Measurements from ENCODE around the gene HS3ST3B1.

Gene HS3ST3B1

GRCh38 chr17:14351493-14351892 lies 50.6 kb downstream of the HS3ST3B1 start:
- TF ChIP-seq SPI1 (IDR thresholded peaks at IDR 0.05; ENCODE audit: borderline replicate concordance, low read depth) (no peak; the same call in 1 of the 2 replicates), REST (IDR thresholded peaks at IDR 0.05; ENCODE audit: insufficient replicate concordance, low read depth) (no peak), CTCF (IDR thresholded peaks at IDR 0.05; ENCODE audit: insufficient read depth, low read length) (no peak)
- Histone ChIP-seq H3K27me3 (ENCODE audit: insufficient read depth, poor library complexity, severe bottlenecking) (no peaks in the 10 kb centered on the region), H3K27ac (replicated peaks) (peak overlapping the region; percentile 8; the same call in 1 of the 2 replicates), H3K4me3 (replicated peaks; ENCODE audit: insufficient read depth, low read length) (no peak overlapping the region)
- DNase-seq (ENCODE audit: low read depth in 1 of 2, low spot score in 1 of 2), result peak in 1 of 2 experiments; percentile 1

GRCh38 chr17:14352136-14352535 lies 51.3 kb downstream of the HS3ST3B1 start:
- peak overlapping the region; percentile 8; the same call in 1 of the 2 replicates for H3K27ac ChIP-seq (replicated peaks)
- no peak overlapping the region for H3K4me3 ChIP-seq (replicated peaks; ENCODE audit: insufficient read depth, low read length)
- DNase-seq (ENCODE audit: low read depth in 1 of 2, low spot score in 1 of 2), result peak in 1 of 2 experiments; percentile 23
- H3K27me3 ChIP-seq (ENCODE audit: insufficient read depth, poor library complexity, severe bottlenecking), result no peaks in the 10 kb centered on the region
- peak; percentile 54; the same call in 1 of the 2 replicates for TF ChIP-seq SPI1 (IDR thresholded peaks at IDR 0.05; ENCODE audit: borderline replicate concordance, low read depth)
- TF ChIP-seq REST (IDR thresholded peaks at IDR 0.05; ENCODE audit: insufficient replicate concordance, low read depth), result no peak

GRCh38 chr17:14353861-14354474 lies 53.1 kb downstream of the HS3ST3B1 start:
- no peak for DNase-seq (ENCODE audit: low read depth in 1 of 2, low spot score in 1 of 2)
- TF ChIP-seq SPI1 (IDR thresholded peaks at IDR 0.05; ENCODE audit: borderline replicate concordance, low read depth) (no peak), REST (IDR thresholded peaks at IDR 0.05; ENCODE audit: insufficient replicate concordance, low read depth) (no peak), GABPA (IDR thresholded peaks at IDR 0.05; ENCODE audit: low read depth) (no peak), CTCF (IDR thresholded peaks at IDR 0.05; ENCODE audit: insufficient read depth, low read length) (no peak), POLR2AphosphoS5 (IDR thresholded peaks at IDR 0.05; ENCODE audit: low read depth) (no peak)

More at GRCh38 chr17:14353861-14354474, 53.1 kb downstream of the HS3ST3B1 start:
- Histone ChIP-seq H3K27me3 (ENCODE audit: insufficient read depth, poor library complexity, severe bottlenecking) (no peaks in the 10 kb centered on the region), H3K4me3 (replicated peaks; ENCODE audit: insufficient read depth, low read length) (no peak overlapping the region), H3K27ac (replicated peaks) (no peak overlapping the region)

Data from HL-60 (cell line).